ENCODE measurements around the gene MIS18BP1. TPM values are rescaled to one million over a fixed set of nuclear protein-coding genes. Genes with fewer than 3 reads are reported as not detected.

Gene MIS18BP1
- total RNA-seq, 1 donor from 2014 or later = 66.4 TPM

DNA sequence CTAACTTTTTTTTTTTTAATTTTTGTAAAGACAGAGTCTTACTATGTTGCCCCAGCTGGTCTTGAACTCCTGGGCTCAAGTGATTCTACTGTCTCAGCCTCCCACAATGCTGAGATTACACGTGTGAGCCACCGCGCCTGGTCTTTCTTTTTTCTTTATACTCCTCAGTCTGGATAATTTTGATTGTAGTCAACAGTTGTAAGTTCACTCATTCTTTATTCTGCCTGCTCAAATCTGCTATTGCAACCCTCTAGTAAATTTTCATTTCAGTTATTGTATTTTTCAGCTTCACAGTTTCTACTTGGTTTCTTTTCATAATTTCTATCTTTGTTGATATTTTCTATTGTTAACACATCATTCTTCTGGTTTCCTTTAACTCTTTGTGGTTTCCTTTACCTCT lies 5.8 kb upstream of the MIS18BP1 start:
- DNase-seq (ENCODE audit: low spot score) = no peak
- H3K27ac Mint-ChIP-seq = no peak overlapping the region
- peaks cover 44% of the 10 kb centered on the region for H3K9me3 Mint-ChIP-seq
- peaks cover 3% of the 10 kb centered on the region for H3K36me3 Mint-ChIP-seq (ENCODE audit: low read depth)
- intact Hi-C loops (cut with micrococcal nuclease) = no loop called here
- peaks cover 11% of the 10 kb centered on the region for H3K27me3 Mint-ChIP-seq (ENCODE audit: insufficient read depth)
- H3K4me1 Mint-ChIP-seq (ENCODE audit: low read depth) = no peaks in the 10 kb centered on the region
- H3K4me3 Mint-ChIP-seq = no peak overlapping the region

DNA sequence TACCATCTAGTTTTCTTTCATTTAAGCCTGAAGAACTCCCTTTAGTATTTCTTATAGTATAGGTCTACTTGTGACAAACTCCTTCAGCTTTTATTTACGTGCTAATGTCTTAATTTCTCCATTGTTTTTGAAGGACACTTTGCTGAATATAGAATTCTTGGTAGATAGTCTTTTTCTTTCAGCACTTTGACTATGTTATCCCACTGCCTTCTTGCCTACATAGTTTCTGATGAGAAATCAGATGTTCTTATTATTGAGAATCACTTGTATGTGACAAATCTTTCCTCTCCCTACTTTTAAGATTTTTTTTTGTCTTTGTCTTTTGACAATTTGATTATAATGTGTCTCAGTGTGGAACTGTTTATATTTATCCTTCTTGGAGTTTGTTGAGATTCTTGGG lies 5.1 kb upstream of the MIS18BP1 start:
- Mint-ChIP-seq H3K9me3 (peaks cover 44% of the 10 kb centered on the region), H3K4me1 (ENCODE audit: low read depth) (no peaks in the 10 kb centered on the region), H3K36me3 (ENCODE audit: low read depth) (peaks cover 3% of the 10 kb centered on the region), H3K27ac (no peak overlapping the region), H3K4me3 (no peak overlapping the region), H3K27me3 (ENCODE audit: insufficient read depth) (peaks cover 6% of the 10 kb centered on the region)
- DNase-seq (ENCODE audit: low spot score) = no peak
- intact Hi-C loops (cut with micrococcal nuclease) = no loop called here

DNA sequence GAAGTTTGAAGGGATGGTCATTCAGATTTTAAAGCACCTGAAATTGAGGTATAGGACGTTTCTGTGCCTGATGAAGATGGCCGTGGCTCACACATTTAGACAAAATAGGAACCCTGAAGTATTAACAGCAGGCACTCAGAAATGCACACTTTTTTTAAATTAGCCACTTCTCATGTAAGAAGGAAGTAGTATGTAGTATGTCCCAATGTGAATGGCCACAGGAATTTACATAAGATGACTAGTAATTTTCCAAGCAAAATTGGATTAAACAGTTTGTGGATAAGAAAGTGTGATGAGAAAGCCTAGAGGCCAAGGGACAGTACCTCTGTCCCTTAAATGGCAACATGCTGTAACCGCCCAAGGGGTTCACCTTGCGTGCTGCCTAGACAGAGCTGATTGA lies 1.8 kb upstream of the MIS18BP1 start:
- H3K27me3 Mint-ChIP-seq (ENCODE audit: insufficient read depth) = peaks cover 4% of the 10 kb centered on the region
- peaks cover 30% of the 10 kb centered on the region for H3K9me3 Mint-ChIP-seq
- H3K4me1 Mint-ChIP-seq (ENCODE audit: low read depth) = peaks cover 16% of the 10 kb centered on the region
- H3K27ac Mint-ChIP-seq = no peak overlapping the region
- no peak for DNase-seq (ENCODE audit: low spot score)
- peaks cover 4% of the 10 kb centered on the region for H3K36me3 Mint-ChIP-seq (ENCODE audit: low read depth)
- intact Hi-C loops (cut with micrococcal nuclease) = loop anchor here (5.0 kb wide), 1 partner anchor 97 kb away; no protein-coding TSS in a partner anchor
- H3K4me3 Mint-ChIP-seq = peak overlapping the region; percentile 94

DNA sequence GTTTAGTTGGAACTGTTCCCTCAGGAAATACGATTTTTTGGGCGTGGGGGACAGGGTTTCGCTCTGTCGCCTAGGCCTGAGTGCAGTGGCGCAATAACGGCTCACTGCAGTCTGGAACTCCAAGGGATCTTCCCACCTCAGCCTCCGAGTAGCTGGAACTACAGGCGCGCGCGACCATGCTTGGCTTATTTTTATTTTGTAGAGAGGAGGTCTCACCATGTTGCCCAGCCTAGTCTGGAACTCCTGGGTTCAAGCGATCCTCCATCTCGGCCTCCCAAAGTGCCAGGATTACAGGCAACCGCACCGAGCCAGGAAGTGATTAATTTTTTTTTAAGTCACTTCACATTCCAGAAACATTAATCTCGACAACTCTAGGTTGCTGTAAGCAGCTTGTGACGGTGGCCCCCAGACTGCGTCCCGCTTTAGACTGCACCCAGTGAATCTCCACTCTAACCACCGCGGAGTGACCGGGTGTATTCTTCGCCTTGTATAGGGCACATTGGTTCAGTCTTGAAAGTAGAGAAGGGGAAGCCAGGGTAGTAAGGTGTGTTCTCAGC lies 830 bp upstream of the MIS18BP1 start:
- Mint-ChIP-seq H3K27me3 (ENCODE audit: insufficient read depth) (peaks cover 4% of the 10 kb centered on the region), H3K4me1 (ENCODE audit: low read depth) (peaks cover 16% of the 10 kb centered on the region), H3K27ac (peak overlapping the region; percentile 98), H3K4me3 (peak overlapping the region; percentile 94), H3K36me3 (ENCODE audit: low read depth) (peaks cover 4% of the 10 kb centered on the region), H3K9me3 (peaks cover 21% of the 10 kb centered on the region)
- intact Hi-C loops (cut with micrococcal nuclease) = loop anchor here (1.0 to 5.0 kb wide), 8 partner anchors 11 to 357 kb away; partner anchors contain the start of genes FKBP3, PRPF39 and TOGARAM1
- DNase-seq (ENCODE audit: low spot score) = no peak

DNA sequence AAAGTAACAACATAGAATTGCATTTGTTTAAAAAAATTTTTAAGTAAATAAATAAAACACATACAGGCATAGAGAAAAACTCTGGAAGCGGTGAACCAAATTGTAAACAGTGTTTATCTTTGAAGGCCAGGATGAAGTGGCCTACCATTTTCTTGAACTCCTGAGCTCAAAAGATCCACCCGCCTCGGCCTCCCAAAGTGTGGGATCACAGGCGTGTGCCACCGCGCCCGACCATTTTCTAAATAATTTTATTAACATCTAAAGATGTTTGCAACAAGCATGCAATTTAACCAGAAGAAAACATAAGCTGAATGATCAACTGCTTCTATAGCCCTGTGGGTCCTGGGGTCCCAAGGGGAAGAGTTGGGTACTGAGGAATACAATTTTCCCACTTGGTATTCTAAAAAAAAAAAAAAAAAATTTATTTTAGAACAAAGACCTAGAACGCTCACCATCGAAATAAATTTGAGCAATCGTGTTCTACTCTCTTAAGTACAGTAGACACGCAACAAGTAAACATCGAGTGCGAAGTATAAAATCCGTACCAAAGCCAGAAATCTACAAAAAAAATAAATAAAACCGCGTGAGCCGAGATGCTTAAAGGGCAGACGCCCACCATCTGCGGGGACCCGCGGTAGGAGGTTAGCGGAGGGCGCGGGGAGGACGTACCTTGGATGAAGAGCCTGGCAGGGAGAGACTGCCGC lies 484 bp downstream of the MIS18BP1 start:
- Mint-ChIP-seq H3K27me3 (ENCODE audit: insufficient read depth) (peaks cover 2% of the 10 kb centered on the region), H3K36me3 (ENCODE audit: low read depth) (peaks cover 2% of the 10 kb centered on the region), H3K4me1 (ENCODE audit: low read depth) (peaks cover 16% of the 10 kb centered on the region), H3K27ac (peak overlapping the region; percentile 98), H3K9me3 (peaks cover 8% of the 10 kb centered on the region), H3K4me3 (peak overlapping the region; percentile 94)
- intact Hi-C loops (cut with micrococcal nuclease) = loop anchor here (1.0 to 5.0 kb wide), 8 partner anchors 9 to 355 kb away; partner anchors contain the start of genes FKBP3, PRPF39 and TOGARAM1
- no peak for DNase-seq (ENCODE audit: low spot score)

DNA sequence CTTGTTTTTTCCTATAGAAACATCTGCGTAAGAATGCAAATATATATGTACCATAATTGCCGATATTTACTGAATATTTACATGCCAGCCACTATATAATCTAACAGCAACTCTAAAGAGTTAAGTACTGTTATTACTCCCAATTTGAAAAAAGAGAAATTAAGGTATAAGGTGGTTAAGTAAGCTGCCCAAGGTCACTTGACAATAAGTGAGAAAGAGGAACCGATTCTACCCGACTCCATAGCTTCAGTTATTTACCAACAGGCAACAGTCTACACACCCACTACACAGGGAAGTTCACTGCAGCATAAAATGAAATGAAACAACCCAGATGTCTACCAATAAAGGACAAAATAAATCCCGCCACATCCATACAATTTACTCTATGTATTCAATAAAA lies 1.1 kb downstream of the MIS18BP1 start:
- peaks cover 2% of the 10 kb centered on the region for H3K36me3 Mint-ChIP-seq (ENCODE audit: low read depth)
- peak overlapping the region; percentile 69 for H3K27ac Mint-ChIP-seq
- peaks cover 16% of the 10 kb centered on the region for H3K4me1 Mint-ChIP-seq (ENCODE audit: low read depth)
- no peaks in the 10 kb centered on the region for H3K27me3 Mint-ChIP-seq (ENCODE audit: insufficient read depth)
- peaks cover 2% of the 10 kb centered on the region for H3K9me3 Mint-ChIP-seq
- H3K4me3 Mint-ChIP-seq = peak overlapping the region; percentile 94
- DNase-seq (ENCODE audit: low spot score) = no peak
- intact Hi-C loops (cut with micrococcal nuclease) = loop anchor here (2.0 to 5.0 kb wide), 2 partner anchors 17 to 95 kb away; no protein-coding TSS in a partner anchor

DNA sequence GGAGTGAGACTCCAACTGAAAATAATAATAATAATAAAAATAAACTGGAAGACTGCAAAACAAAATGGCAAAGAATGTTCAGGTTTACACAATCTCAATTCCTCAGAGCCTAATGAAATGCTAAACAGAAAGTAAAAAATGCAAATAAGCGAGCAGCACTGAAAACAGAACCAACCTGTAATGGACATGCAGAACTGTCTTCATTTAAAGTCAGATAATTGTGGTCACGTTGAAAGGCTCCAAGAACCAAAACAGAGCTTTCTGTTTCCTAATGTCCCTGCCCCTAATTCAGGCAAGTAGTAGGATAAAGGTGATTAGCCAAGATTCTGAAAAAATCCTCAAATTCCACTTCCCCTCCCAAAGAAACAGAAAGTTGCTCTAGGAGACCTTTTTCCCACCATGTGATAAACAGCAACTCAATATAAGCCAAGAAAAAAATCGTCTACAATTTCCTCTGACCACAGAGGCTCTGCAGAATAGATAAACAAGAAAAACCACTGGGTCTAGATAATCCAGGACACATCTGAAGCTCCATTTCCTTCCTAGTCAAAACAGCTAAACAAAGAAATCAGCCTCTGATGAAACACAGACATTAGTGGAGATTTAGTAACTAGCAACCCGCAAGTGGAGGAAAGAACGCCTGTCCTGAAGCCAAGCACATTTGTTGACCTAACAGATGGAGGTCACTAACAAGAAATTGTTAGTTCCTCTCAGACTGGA lies 3.0 kb downstream of the MIS18BP1 start:
- Mint-ChIP-seq H3K27me3 (ENCODE audit: insufficient read depth) (no peaks in the 10 kb centered on the region), H3K27ac (peak overlapping the region; percentile 64), H3K9me3 (no peaks in the 10 kb centered on the region), H3K36me3 (ENCODE audit: low read depth) (peaks cover 2% of the 10 kb centered on the region), H3K4me3 (peak overlapping the region; percentile 75), H3K4me1 (ENCODE audit: low read depth) (peaks cover 16% of the 10 kb centered on the region)
- no peak for DNase-seq (ENCODE audit: low spot score)
- intact Hi-C loops (cut with micrococcal nuclease) = loop anchor here (5.0 kb wide), 1 partner anchor 93 kb away; no protein-coding TSS in a partner anchor

DNA sequence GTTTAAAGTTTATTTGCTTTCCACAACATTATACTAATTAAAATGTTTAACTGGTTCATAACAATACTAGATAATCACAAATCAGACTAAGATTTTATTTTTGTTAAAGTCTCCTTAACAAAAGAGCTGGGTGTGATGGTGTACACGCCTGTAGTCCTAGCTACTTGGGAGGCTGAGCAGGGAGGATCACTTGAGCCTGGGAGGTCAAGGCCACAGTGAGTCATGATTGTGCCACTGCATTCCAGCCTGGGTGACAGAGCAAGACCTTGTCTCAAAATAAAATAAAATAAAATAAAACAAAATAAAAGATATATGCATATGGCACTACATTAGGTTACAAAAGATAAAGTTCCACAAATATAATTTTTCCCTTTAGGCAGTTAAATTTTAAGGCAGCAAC lies 5.6 kb downstream of the MIS18BP1 start:
- peaks cover 4% of the 10 kb centered on the region for H3K36me3 Mint-ChIP-seq (ENCODE audit: low read depth)
- no peaks in the 10 kb centered on the region for H3K9me3 Mint-ChIP-seq
- intact Hi-C loops (cut with micrococcal nuclease) = no loop called here
- H3K4me1 Mint-ChIP-seq (ENCODE audit: low read depth) = peaks cover 16% of the 10 kb centered on the region
- no peak overlapping the region for H3K27ac Mint-ChIP-seq
- H3K4me3 Mint-ChIP-seq = peak overlapping the region; percentile 15
- H3K27me3 Mint-ChIP-seq (ENCODE audit: insufficient read depth) = no peaks in the 10 kb centered on the region
- DNase-seq (ENCODE audit: low spot score) = no peak

DNA sequence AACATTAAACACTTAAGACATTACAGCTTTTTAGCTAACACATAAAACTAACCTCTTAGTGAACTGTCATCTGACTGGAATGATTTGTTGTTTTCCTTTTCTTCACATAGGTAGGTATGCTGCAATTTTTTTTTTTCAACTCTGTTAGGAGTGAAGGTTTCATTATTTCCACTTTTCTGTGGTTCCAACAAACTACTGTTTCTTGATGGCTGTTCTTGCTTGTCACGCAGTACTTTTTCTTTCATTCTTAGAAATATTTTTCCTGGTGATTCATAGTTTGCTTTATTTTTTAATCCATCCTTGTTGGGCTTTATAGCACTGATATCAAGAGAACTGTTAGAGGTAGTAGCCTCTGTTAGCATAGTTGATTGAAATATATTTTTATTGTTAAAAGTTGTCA lies 6.3 kb downstream of the MIS18BP1 start:
- Mint-ChIP-seq H3K36me3 (ENCODE audit: low read depth) (peaks cover 11% of the 10 kb centered on the region), H3K9me3 (no peaks in the 10 kb centered on the region), H3K4me3 (no peak overlapping the region), H3K4me1 (ENCODE audit: low read depth) (peaks cover 19% of the 10 kb centered on the region), H3K27ac (no peak overlapping the region), H3K27me3 (ENCODE audit: insufficient read depth) (no peaks in the 10 kb centered on the region)
- DNase-seq (ENCODE audit: low spot score) = no peak
- intact Hi-C loops (cut with micrococcal nuclease) = loop anchor here (1.0 kb wide), 3 partner anchors 22 to 157 kb away; no protein-coding TSS in a partner anchor

DNA sequence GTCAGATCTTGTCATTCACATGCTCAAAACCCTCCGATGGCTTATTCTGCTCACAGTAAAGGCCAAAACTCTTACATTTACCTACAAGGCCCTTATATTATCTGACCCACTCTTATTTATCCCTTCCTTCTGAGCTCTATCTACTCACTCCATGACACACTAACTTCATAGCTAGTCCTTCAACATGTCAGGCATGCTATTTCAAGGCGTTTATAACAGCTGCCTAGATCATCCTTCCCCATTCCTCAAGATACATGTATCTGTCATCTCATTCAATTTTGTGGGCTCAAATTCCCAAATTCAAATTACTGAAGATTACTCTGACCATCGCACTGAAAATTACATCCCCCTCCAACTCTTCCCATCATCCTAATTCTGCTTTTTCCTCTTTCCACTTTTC lies 6.9 kb downstream of the MIS18BP1 start:
- H3K27me3 Mint-ChIP-seq (ENCODE audit: insufficient read depth) = no peaks in the 10 kb centered on the region
- intact Hi-C loops (cut with micrococcal nuclease) = loop anchor here (1.0 kb wide), 3 partner anchors 22 to 157 kb away; no protein-coding TSS in a partner anchor
- peaks cover 17% of the 10 kb centered on the region for H3K4me1 Mint-ChIP-seq (ENCODE audit: low read depth)
- H3K36me3 Mint-ChIP-seq (ENCODE audit: low read depth) = peaks cover 13% of the 10 kb centered on the region
- no peak overlapping the region for H3K4me3 Mint-ChIP-seq
- no peak for DNase-seq (ENCODE audit: low spot score)
- H3K27ac Mint-ChIP-seq = no peak overlapping the region
- no peaks in the 10 kb centered on the region for H3K9me3 Mint-ChIP-seq

DNA sequence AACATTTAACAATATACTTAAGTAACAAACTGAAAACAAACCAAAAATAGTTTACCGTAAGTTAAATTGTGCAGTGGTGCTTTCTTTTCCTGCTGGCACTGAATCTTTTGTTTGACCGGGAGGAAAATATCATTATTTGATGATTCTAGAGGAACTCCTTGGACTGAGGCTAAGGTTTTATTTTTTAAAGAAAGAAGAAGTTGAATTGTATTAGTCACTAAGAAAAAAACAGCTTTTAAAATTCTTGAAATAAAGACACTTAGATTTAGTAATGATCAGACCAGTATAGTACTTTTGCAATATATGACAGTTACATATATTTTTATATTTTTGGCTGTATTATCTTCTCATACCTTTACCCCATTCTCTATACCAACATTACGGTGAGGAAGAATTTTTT lies 10.3 kb downstream of the MIS18BP1 start:
- Mint-ChIP-seq H3K4me3 (no peak overlapping the region), H3K27ac (no peak overlapping the region), H3K36me3 (ENCODE audit: low read depth) (peaks cover 24% of the 10 kb centered on the region), H3K9me3 (no peaks in the 10 kb centered on the region), H3K27me3 (ENCODE audit: insufficient read depth) (no peaks in the 10 kb centered on the region), H3K4me1 (ENCODE audit: low read depth) (peaks cover 5% of the 10 kb centered on the region)
- intact Hi-C loops (cut with micrococcal nuclease) = loop anchor here (1.0 kb wide), 1 partner anchor 11 kb away; the partner anchor contains the start of gene MIS18BP1
- DNase-seq (ENCODE audit: low spot score) = no peak

DNA sequence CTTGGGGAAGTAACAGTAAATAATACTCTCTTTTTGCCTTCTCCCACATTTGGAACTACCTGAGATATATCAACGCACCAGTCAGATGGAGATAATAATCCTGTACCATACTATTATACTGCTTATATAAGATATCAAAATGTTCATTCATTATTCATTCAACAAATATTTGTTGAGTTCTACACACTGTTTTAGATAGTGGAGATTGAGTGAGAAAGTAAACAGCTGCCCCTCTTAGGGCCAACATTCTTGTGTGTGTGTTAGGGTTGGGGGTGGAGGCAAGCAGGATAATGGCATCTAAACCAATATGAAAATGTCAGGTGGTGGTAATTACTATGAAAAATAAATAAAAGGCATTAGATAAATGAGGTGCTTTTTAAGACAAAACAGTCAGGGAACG lies 14.0 kb downstream of the MIS18BP1 start:
- H3K4me1 Mint-ChIP-seq (ENCODE audit: low read depth) = peaks cover 5% of the 10 kb centered on the region
- H3K27me3 Mint-ChIP-seq (ENCODE audit: insufficient read depth) = no peaks in the 10 kb centered on the region
- no peak overlapping the region for H3K4me3 Mint-ChIP-seq
- H3K36me3 Mint-ChIP-seq (ENCODE audit: low read depth) = peaks cover 36% of the 10 kb centered on the region
- H3K9me3 Mint-ChIP-seq = no peaks in the 10 kb centered on the region
- H3K27ac Mint-ChIP-seq = no peak overlapping the region
- intact Hi-C loops (cut with micrococcal nuclease) = no loop called here
- no peak for DNase-seq (ENCODE audit: low spot score)

DNA sequence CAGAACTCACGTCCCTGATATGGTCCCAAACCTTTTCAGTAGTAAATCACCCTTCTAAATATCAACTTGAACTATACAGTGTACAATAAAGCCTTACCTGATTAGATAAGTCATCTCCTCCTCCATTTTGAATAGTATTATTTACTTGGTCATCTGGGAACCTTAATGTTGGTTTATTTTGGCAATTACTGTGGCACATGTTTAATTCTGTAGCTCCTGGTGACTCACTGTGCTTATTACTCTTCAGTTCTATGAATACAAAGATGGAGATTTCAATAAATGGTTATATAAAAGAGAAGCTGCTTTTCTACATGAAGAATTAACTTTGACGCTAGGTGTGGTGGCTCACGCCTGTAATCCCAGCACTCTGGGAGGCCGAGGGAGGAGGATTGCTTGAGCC lies 25.4 kb downstream of the MIS18BP1 start:
- Mint-ChIP-seq H3K36me3 (ENCODE audit: low read depth) (peaks cover 53% of the 10 kb centered on the region), H3K27me3 (ENCODE audit: insufficient read depth) (no peaks in the 10 kb centered on the region), H3K4me3 (no peak overlapping the region), H3K27ac (no peak overlapping the region), H3K4me1 (ENCODE audit: low read depth) (peaks cover 34% of the 10 kb centered on the region), H3K9me3 (no peaks in the 10 kb centered on the region)
- no peak for DNase-seq (ENCODE audit: low spot score)
- intact Hi-C loops (cut with micrococcal nuclease) = no loop called here
